Keratinocyte (primary cell): ENCODE measurements around the gene NCOA4. TPM values are rescaled to one million over a fixed set of nuclear protein-coding genes. Genes with fewer than 3 reads are reported as not detected.

ENCODE experiments used
- DNase-seq: peaks from one replicate; pipeline ENCODE4 v3.0.0-alpha.2; 2011; ENCODE audit warnings: low read depth, missing footprints, low spot score
- FAIRE-seq: peaks from 2 replicates; lab custom pipeline; 2011; peaks lifted over from hg19 to GRCh38; lab: Jason Lieb, UNC
- H2AFZ ChIP-seq: 2 replicates; pipeline ENCODE4 v1.6.0; 2012; ENCODE audit warnings: low read length, control low read depth, inconsistent platforms; ENCODE audit not compliant: control insufficient read depth
- H3K27ac ChIP-seq: 2 replicates; pipeline ENCODE4 v1.5.1; 2011; ENCODE audit warnings: low read length; ENCODE audit not compliant: control insufficient read depth, insufficient read depth
- H3K27me3 ChIP-seq: 3 replicates; pipeline ENCODE4 v1.6.0; 2011; ENCODE audit warnings: low read length; ENCODE audit not compliant: control insufficient read depth, insufficient read depth; ENCODE audit errors: extremely low read depth
- H3K36me3 ChIP-seq, 2 experiments: 2 replicates in 1 of 2; 3 replicates in 1 of 2; pipeline ENCODE4 v1.5.1; 2011; ENCODE audit warnings: low read length in 2 of 2, mild to moderate bottlenecking in 1 of 2; ENCODE audit not compliant: control insufficient read depth in 2 of 2, insufficient read depth in 2 of 2; ENCODE audit errors: extremely low read depth in 1 of 2
- H3K4me1 ChIP-seq: 3 replicates; pipeline ENCODE4 v1.5.1; 2011; ENCODE audit warnings: low read length; ENCODE audit not compliant: control insufficient read depth, insufficient read depth; ENCODE audit errors: extremely low read depth
- H3K4me2 ChIP-seq: 3 replicates; pipeline ENCODE4 v1.6.0; 2011; ENCODE audit warnings: low read depth, low read length; ENCODE audit not compliant: control insufficient read depth, insufficient read depth; ENCODE audit errors: extremely low read depth
- H3K4me3 ChIP-seq, 3 experiments: fragments of 200-600 bp in 1 of 3; sonication (generic) in 1 of 3; 2 replicates in 2 of 3; 3 replicates in 1 of 3; pipeline ENCODE4 v1.5.1; 2011 to 2016; ENCODE audit warnings: low read length in 3 of 3, mild to moderate bottlenecking in 3 of 3, control low read depth in 2 of 3, inconsistent platforms in 1 of 3, low read depth in 1 of 3, mixed read lengths in 1 of 3, mixed run types in 1 of 3, moderate library complexity in 1 of 3; ENCODE audit not compliant: control insufficient read depth in 2 of 3, insufficient read depth in 2 of 3; ENCODE audit errors: extremely low read depth in 1 of 3
- H3K79me2 ChIP-seq: 2 replicates; pipeline ENCODE4 v1.6.0; 2012; ENCODE audit warnings: low read length; ENCODE audit not compliant: control insufficient read depth, insufficient read depth
- H3K9ac ChIP-seq: 3 replicates; pipeline ENCODE4 v1.6.0; 2011; ENCODE audit warnings: low read length; ENCODE audit not compliant: control insufficient read depth, insufficient read depth; ENCODE audit errors: extremely low read depth
- H3K9me1 ChIP-seq: 3 replicates; pipeline ENCODE4 v1.6.0; 2011; ENCODE audit warnings: low read length; ENCODE audit not compliant: control insufficient read depth, insufficient read depth; ENCODE audit errors: extremely low read depth
- H3K9me3 ChIP-seq: 2 replicates; pipeline ENCODE4 v1.5.1; 2012; ENCODE audit warnings: low read depth, low read length; ENCODE audit not compliant: control insufficient read depth
- H4K20me1 ChIP-seq: 3 replicates; pipeline ENCODE4 v1.6.0; 2011; ENCODE audit warnings: low read length; ENCODE audit not compliant: control insufficient read depth, insufficient read depth; ENCODE audit errors: extremely low read depth
- EZH2 ChIP-seq: IDR thresholded peaks from one replicate; pipeline ENCODE4 v1.6.1; 2012; ENCODE audit warnings: inconsistent platforms, mild to moderate bottlenecking, low read length, moderate library complexity
- dilution Hi-C: fragments of 300-500 bp; cut with MboI; formaldehyde crosslinking; loops from one replicate; pipeline ENCODE4 v1.7.0; 2020; ENCODE audit warnings: low sequenced_read_pairs; ENCODE audit not compliant: extremely low pct_ligation_motif_present
- polyA plus RNA-seq, 5 experiments: library from polyadenylated mRNA; depleted of rRNA in 3 of 5; stranded (reverse) in 3 of 5; stranded (forward) in 1 of 5; unstranded in 1 of 5; fragments of >200 nt; gene quantifications; 1 replicate in 1 of 5; 2 replicates in 3 of 5; 3 replicates in 1 of 5; pipeline versions ENCODE4 v1.2.1 to v1.2.3, GENCODE V29; 2011 to 2012; ENCODE audit warnings: missing spikeins in 2 of 5, low read depth in 1 of 5, low replicate concordance in 1 of 5
- TF ChIP-seq, protein P1 (sequence below), 3 experiments: IDR thresholded peaks in 1 of 3; conservative IDR thresholded peaks in 1 of 3; optimal IDR thresholded peaks in 1 of 3; 2 replicates in 2 of 3; 3 replicates in 1 of 3; pipeline versions ENCODE3 to v1.5.1; 2011; ENCODE audit warnings: low read length in 3 of 3, mild to moderate bottlenecking in 3 of 3, moderate library complexity in 2 of 3, control low read depth in 1 of 3, inconsistent platforms in 1 of 3; ENCODE audit not compliant: insufficient read depth in 2 of 3; ENCODE audit errors: extremely low read depth in 1 of 3

NCOA4 gene
- polyA plus RNA-seq, 1 donor (not counting 4 experiments of a cell fraction or from before 2014, with no cell fraction given): 179 TPM

DNA sequence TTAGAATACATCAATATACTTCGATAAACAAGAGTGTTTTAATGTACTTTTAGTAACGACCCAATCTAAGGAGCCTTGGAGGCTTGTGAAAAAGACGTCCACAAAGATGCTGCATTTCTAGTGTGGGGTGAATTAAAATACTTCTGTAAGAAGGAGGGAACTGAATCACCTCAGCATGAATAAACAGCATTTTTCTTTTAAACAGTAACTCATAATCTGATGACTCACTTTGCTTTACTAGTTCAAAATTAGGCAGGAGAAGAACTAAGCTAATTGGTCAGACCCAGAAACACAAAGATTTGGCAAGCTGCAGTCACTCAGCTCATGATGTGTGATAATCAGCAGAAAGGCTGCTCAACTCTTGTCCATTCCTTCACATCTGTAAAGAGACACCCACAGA, 24.2 kb downstream of the NCOA4 start:
- peaks cover 7% of the 10 kb centered on the region for H4K20me1 ChIP-seq
- H3K36me3 ChIP-seq: peaks cover 19 to 28% of the 10 kb centered on the region in 2 experiments
- no peak overlapping the region for H2AFZ ChIP-seq
- H3K9me1 ChIP-seq: no peaks in the 10 kb centered on the region
- dilution Hi-C loops: no loop called here
- no peaks in the 10 kb centered on the region for H3K9me3 ChIP-seq
- H3K79me2 ChIP-seq: no peaks in the 10 kb centered on the region
- H3K27me3 ChIP-seq: no peaks in the 10 kb centered on the region
- H3K9ac ChIP-seq: no peak overlapping the region
- DNase-seq: no peak
- peaks cover 6% of the 10 kb centered on the region for H3K4me1 ChIP-seq
- no peak for TF ChIP-seq EZH2
- TF ChIP-seq, protein P1, sequence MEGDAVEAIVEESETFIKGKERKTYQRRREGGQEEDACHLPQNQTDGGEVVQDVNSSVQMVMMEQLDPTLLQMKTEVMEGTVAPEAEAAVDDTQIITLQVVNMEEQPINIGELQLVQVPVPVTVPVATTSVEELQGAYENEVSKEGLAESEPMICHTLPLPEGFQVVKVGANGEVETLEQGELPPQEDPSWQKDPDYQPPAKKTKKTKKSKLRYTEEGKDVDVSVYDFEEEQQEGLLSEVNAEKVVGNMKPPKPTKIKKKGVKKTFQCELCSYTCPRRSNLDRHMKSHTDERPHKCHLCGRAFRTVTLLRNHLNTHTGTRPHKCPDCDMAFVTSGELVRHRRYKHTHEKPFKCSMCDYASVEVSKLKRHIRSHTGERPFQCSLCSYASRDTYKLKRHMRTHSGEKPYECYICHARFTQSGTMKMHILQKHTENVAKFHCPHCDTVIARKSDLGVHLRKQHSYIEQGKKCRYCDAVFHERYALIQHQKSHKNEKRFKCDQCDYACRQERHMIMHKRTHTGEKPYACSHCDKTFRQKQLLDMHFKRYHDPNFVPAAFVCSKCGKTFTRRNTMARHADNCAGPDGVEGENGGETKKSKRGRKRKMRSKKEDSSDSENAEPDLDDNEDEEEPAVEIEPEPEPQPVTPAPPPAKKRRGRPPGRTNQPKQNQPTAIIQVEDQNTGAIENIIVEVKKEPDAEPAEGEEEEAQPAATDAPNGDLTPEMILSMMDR (optimal IDR thresholded peaks at IDR 0.05 in 1 of 3, IDR thresholded peaks at IDR 0.05 in 1 of 3, conservative IDR thresholded peaks at IDR 0.05 in 1 of 3; ENCODE audit: extremely low read depth in 1 of 3, insufficient read depth in 2 of 3, low read length in 3 of 3): no peak
- FAIRE-seq: no peak
- no peak overlapping the region for H3K4me2 ChIP-seq
- no peak overlapping the region for H3K4me3 ChIP-seq
- no peak overlapping the region for H3K27ac ChIP-seq

DNA sequence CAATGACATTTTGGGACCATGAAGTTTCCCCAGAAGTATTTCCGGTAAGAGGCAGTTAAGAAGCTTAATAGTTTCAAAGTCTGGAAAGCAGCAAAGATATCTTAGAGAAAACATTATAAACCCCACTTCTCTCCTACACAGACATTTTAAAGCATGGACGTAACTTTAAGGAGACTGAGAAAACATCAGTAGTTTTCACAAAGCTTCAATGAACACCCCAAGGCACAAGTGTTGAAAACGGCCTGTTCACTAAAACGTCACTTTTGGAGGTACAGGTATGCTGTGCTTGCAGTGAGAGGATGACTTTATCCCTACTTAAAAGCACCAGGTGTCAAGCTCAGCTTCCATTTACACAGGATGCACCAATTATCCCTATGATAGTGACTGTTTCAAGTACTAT, 25.0 kb downstream of the NCOA4 start:
- TF ChIP-seq EZH2: no peak
- TF ChIP-seq, protein P1 (optimal IDR thresholded peaks at IDR 0.05 in 1 of 3, IDR thresholded peaks at IDR 0.05 in 1 of 3, conservative IDR thresholded peaks at IDR 0.05 in 1 of 3; ENCODE audit: extremely low read depth in 1 of 3, insufficient read depth in 2 of 3, low read length in 3 of 3): no peak
- Histone ChIP-seq H3K79me2 (no peaks in the 10 kb centered on the region), H4K20me1 (peaks cover 7% of the 10 kb centered on the region), H3K9me1 (no peaks in the 10 kb centered on the region), H3K9ac (no peak overlapping the region), H3K4me3 (no peak overlapping the region), H3K4me2 (no peak overlapping the region), H3K9me3 (no peaks in the 10 kb centered on the region), H3K4me1 (peaks cover 6% of the 10 kb centered on the region), H3K36me3 (peaks cover 22 to 24% of the 10 kb centered on the region in 2 experiments), H3K27ac (no peak overlapping the region), H2AFZ (no peak overlapping the region), H3K27me3 (no peaks in the 10 kb centered on the region)
- no peak for DNase-seq
- FAIRE-seq: no peak
- dilution Hi-C loops: no loop called here
